Endothelial cell of umbilical vein (primary cell): ENCODE data around the gene TUBA1A. TPM values are rescaled to one million over a fixed set of nuclear protein-coding genes. Genes with fewer than 3 reads are reported as not detected.

Experiments
- BruUV-seq: library from RNA; stranded (reverse); fragments of 400-500 nt; replicated peaks from 2 replicates; lab custom pipeline; 2021; lab: Mats Ljungman, UMichigan
- CTCF ChIA-PET: fragments of 300-600, 350-600 bp; sonication (Branson Sonifier 250); formaldehyde crosslinking; loops from one replicate; lab custom pipeline; 2021; ENCODE audit warnings: antibody characterized with exemption, inconsistent platforms; lab: Charles Lee
- POLR2A ChIA-PET: fragments of 300-600, 350-600 bp; sonication (Branson Sonifier 250); formaldehyde crosslinking; loops from one replicate; lab custom pipeline; 2021; ENCODE audit warnings: antibody characterized with exemption, inconsistent platforms; lab: Charles Lee
- DNase-seq: peaks from one replicate; pipeline ENCODE4 v3.0.0-alpha.2; 2011; ENCODE audit warnings: low read depth, low spot score
- FAIRE-seq: peaks from 2 replicates; lab custom pipeline; 2011; peaks lifted over from hg19 to GRCh38; lab: Jason Lieb, UNC
- H2AFZ ChIP-seq: 2 replicates; pipeline ENCODE4 v1.6.0; 2012; ENCODE audit warnings: low read depth, low read length, control low read depth, inconsistent platforms
- H3K27ac ChIP-seq: 2 replicates; pipeline ENCODE4 v1.5.1; 2011; ENCODE audit warnings: low read depth, mild to moderate bottlenecking, control low read depth, low read length, moderate library complexity; ENCODE audit not compliant: insufficient read depth
- H3K27me3 ChIP-seq, 2 experiments: 2 replicates each; pipeline versions ENCODE4 v1.6.0 to v1.6.1; 2011; ENCODE audit warnings: low read length in 2 of 2, mixed read lengths in 1 of 2; ENCODE audit not compliant: control insufficient read depth in 2 of 2, insufficient read depth in 2 of 2
- H3K36me3 ChIP-seq, 2 experiments: 2 replicates in 1 of 2; 3 replicates in 1 of 2; pipeline ENCODE4 v1.5.1; 2011; ENCODE audit warnings: low read length in 2 of 2, mild to moderate bottlenecking in 1 of 2, moderate library complexity in 1 of 2; ENCODE audit not compliant: control insufficient read depth in 2 of 2, insufficient read depth in 2 of 2; ENCODE audit errors: extremely low read depth in 1 of 2
- H3K4me1 ChIP-seq: 3 replicates; pipeline ENCODE4 v1.5.1; 2011; ENCODE audit warnings: mild to moderate bottlenecking, low read length; ENCODE audit not compliant: control insufficient read depth, insufficient read depth; ENCODE audit errors: extremely low read depth
- H3K4me2 ChIP-seq: 2 replicates; pipeline ENCODE4 v1.6.1; 2011; ENCODE audit warnings: low read length, control low read depth, mixed read lengths; ENCODE audit not compliant: insufficient read depth
- H3K4me3 ChIP-seq, 3 experiments: fragments of 200-600 bp in 1 of 3; sonication (generic), shearing (Covaris generic) in 1 of 3; replicated peaks in 1 of 3; 2 replicates each; pipeline ENCODE4 v1.5.1; 2011 to 2016; ENCODE audit warnings: control low read depth in 3 of 3, low read length in 3 of 3, mild to moderate bottlenecking in 2 of 3, inconsistent platforms in 1 of 3, low read depth in 1 of 3, moderate library complexity in 1 of 3; ENCODE audit not compliant: insufficient read depth in 1 of 3
- H3K79me2 ChIP-seq: 2 replicates; pipeline ENCODE4 v1.6.0; 2012; ENCODE audit warnings: low read length, inconsistent platforms; ENCODE audit not compliant: control insufficient read depth, insufficient read depth
- H3K9ac ChIP-seq: replicated peaks from 2 replicates; pipeline ENCODE3; 2011; ENCODE audit warnings: low read length, control low read depth; ENCODE audit not compliant: insufficient read depth; ENCODE audit errors: extremely low read depth
- H3K9me1 ChIP-seq: replicated peaks from 3 replicates; pipeline ENCODE4 v1.6.0; 2011; ENCODE audit warnings: mild to moderate bottlenecking, low read length; ENCODE audit not compliant: control insufficient read depth, insufficient read depth; ENCODE audit errors: extremely low read depth
- H3K9me3 ChIP-seq: replicated peaks from 2 replicates; pipeline ENCODE4 v1.5.1; 2012; ENCODE audit warnings: low read length, inconsistent platforms; ENCODE audit not compliant: control insufficient read depth, insufficient read depth
- H4K20me1 ChIP-seq: replicated peaks from 2 replicates; pipeline ENCODE3; 2011; ENCODE audit warnings: mild to moderate bottlenecking, low read length; ENCODE audit not compliant: control insufficient read depth, insufficient read depth; ENCODE audit errors: extremely low read depth
- EZH2 ChIP-seq: IDR thresholded peaks from 2 replicates; pipeline ENCODE4 v1.6.1; 2012; ENCODE audit warnings: borderline replicate concordance, low read depth, mild to moderate bottlenecking, moderate library complexity, low read length, inconsistent platforms; ENCODE audit not compliant: severe bottlenecking
- FOS ChIP-seq: IDR thresholded peaks from 2 replicates; pipeline ENCODE4 v1.6.1; 2011; ENCODE audit warnings: mild to moderate bottlenecking, low read length, moderate library complexity, borderline replicate concordance; ENCODE audit not compliant: insufficient read depth
- GATA2 ChIP-seq: IDR thresholded peaks from 2 replicates; pipeline ENCODE4 v1.7.0; 2011; ENCODE audit warnings: low read depth, mild to moderate bottlenecking, moderate library complexity, mixed read lengths, low read length; ENCODE audit not compliant: insufficient read length, insufficient read depth
- JUN ChIP-seq: IDR thresholded peaks from 2 replicates; pipeline ENCODE4 v1.6.1; 2011; ENCODE audit warnings: borderline replicate concordance, low read depth; ENCODE audit not compliant: insufficient read length, insufficient read depth
- MAX ChIP-seq: IDR thresholded peaks from 2 replicates; pipeline ENCODE4 v1.6.1; 2011; ENCODE audit not compliant: insufficient read depth, insufficient read length
- MYC ChIP-seq: IDR thresholded peaks from one replicate; pipeline ENCODE4 v1.6.1; 2011; ENCODE audit warnings: mild to moderate bottlenecking, low read depth, low read length
- POLR2A ChIP-seq: IDR thresholded peaks from 2 replicates; pipeline ENCODE4 v1.6.1; 2012; ENCODE audit warnings: low read depth, mild to moderate bottlenecking, control low read depth, low read length
- POLR2AphosphoS5 ChIP-seq: IDR thresholded peaks from 2 replicates; pipeline ENCODE4 v1.6.1; 2012; ENCODE audit warnings: low read depth, mild to moderate bottlenecking, control low read depth, low read length, moderate library complexity; ENCODE audit not compliant: insufficient read depth
- dilution Hi-C: fragments of 300-500 bp; cut with MboI; formaldehyde crosslinking; loops from one replicate; pipeline ENCODE4 v1.15.0; 2019; ENCODE audit warnings: low sequenced_read_pairs; ENCODE audit not compliant: extremely low pct_ligation_motif_present
- intact Hi-C: fragments of 100-400 bp; cut with micrococcal nuclease; formaldehyde crosslinking; loops from one replicate; pipeline ENCODE4 v1.10.0; 2022
- polyA plus RNA-seq, 4 experiments: library from polyadenylated mRNA; depleted of rRNA in 3 of 4; stranded (reverse) in 3 of 4; unstranded in 1 of 4; fragments of >200 nt; gene quantifications; 2 replicates each; pipeline versions ENCODE4 v1.2.1 to v1.2.3, GENCODE V29; 2011 to 2012; ENCODE audit warnings: missing spikeins in 1 of 4
- total RNA-seq: library from RNA; stranded (reverse); gene quantifications from 2 replicates; pipeline ENCODE4 v1.2.3, GENCODE V29; 2021
- TF ChIP-seq, protein P1 (sequence below), 2 donors: IDR thresholded peaks; 1 replicate in 1 of 2; 2 replicates in 1 of 2; pipeline ENCODE4 v1.5.1; 2011; ENCODE audit warnings: low read length in 2 of 2, mild to moderate bottlenecking in 2 of 2, moderate library complexity in 2 of 2, control low read depth in 1 of 2, inconsistent platforms in 1 of 2, low read depth in 1 of 2; ENCODE audit not compliant: insufficient read depth in 1 of 2; ENCODE audit errors: extremely low read depth in 1 of 2

TUBA1A gene
- total and polyA plus RNA-seq, 2 donors (not counting 3 experiments of a cell fraction or from before 2014, with no cell fraction given): 740 to 2,429 TPM

GRCh38 chr12:49161092-49161795 is 27.6 kb downstream of the TUBA1A start:
- Histone ChIP-seq H3K4me3 (no peak overlapping the region), H3K4me2 (no peak overlapping the region), H3K36me3 (no peaks in the 10 kb centered on the region), H2AFZ (no peak overlapping the region), H3K4me1 (no peaks in the 10 kb centered on the region), H3K9ac (no peak overlapping the region), H3K27me3 (peaks cover 0 to 2% of the 10 kb centered on the region in 2 experiments), H4K20me1 (no peaks in the 10 kb centered on the region), H3K79me2 (no peaks in the 10 kb centered on the region), H3K27ac (no peak overlapping the region), H3K9me3 (no peaks in the 10 kb centered on the region), H3K9me1 (no peaks in the 10 kb centered on the region)
- DNase-seq (peak; percentile 13), FAIRE-seq (no peak)
- ChIA-PET CTCF (no interaction called here), POLR2A (no interaction called here)
- no TSS peak for BruUV-seq
- no peak for TF ChIP-seq POLR2A
- TF ChIP-seq POLR2AphosphoS5: no peak
- TF ChIP-seq MAX: no peak
- no peak for TF ChIP-seq EZH2
- no peak for TF ChIP-seq GATA2
- TF ChIP-seq FOS: no peak
- TF ChIP-seq, protein P1, sequence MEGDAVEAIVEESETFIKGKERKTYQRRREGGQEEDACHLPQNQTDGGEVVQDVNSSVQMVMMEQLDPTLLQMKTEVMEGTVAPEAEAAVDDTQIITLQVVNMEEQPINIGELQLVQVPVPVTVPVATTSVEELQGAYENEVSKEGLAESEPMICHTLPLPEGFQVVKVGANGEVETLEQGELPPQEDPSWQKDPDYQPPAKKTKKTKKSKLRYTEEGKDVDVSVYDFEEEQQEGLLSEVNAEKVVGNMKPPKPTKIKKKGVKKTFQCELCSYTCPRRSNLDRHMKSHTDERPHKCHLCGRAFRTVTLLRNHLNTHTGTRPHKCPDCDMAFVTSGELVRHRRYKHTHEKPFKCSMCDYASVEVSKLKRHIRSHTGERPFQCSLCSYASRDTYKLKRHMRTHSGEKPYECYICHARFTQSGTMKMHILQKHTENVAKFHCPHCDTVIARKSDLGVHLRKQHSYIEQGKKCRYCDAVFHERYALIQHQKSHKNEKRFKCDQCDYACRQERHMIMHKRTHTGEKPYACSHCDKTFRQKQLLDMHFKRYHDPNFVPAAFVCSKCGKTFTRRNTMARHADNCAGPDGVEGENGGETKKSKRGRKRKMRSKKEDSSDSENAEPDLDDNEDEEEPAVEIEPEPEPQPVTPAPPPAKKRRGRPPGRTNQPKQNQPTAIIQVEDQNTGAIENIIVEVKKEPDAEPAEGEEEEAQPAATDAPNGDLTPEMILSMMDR (IDR thresholded peaks at IDR 0.05; ENCODE audit: extremely low read depth in 1 of 2, insufficient read depth in 1 of 2, low read depth in 1 of 2, low read length in 2 of 2): no peak
- no peak for TF ChIP-seq JUN
- TF ChIP-seq MYC: no peak
- dilution Hi-C loops: no loop called here
- intact Hi-C loops: no loop called here
